Measurements from ENCODE around the gene FTSJ1. TPM values are rescaled to one million over a fixed set of nuclear protein-coding genes. Genes with fewer than 3 reads are reported as not detected.

The FTSJ1 gene
- total RNA-seq, 1 experiment from 2014 or later, result 49.4 TPM

- Histone ChIP-seq H3K14ac (ENCODE audit: insufficient read depth, low read length) (no peak overlapping the region), H3K4me1 (ENCODE audit: insufficient read depth, low read length) (no peaks in the 10 kb centered on the region), H2BK12ac (ENCODE audit: insufficient read length, low read depth, low read length) (no peak overlapping the region), H3K4ac (ENCODE audit: low read depth, low read length) (no peak overlapping the region), H3T11ph (ENCODE audit: low read length) (no peak overlapping the region), H2BK120ac (ENCODE audit: low read depth, low read length, poor library complexity, severe bottlenecking) (no peak overlapping the region), H2BK15ac (ENCODE audit: low read depth, low read length) (no peak overlapping the region), H3K79me1 (ENCODE audit: insufficient read depth, low read depth, low read length, poor library complexity, severe bottlenecking) (no peaks in the 10 kb centered on the region), H3K23ac (ENCODE audit: insufficient read length, low read depth, low read length) (no peak overlapping the region), H3K27me3 (ENCODE audit: insufficient read depth, low read length) (no peaks in the 10 kb centered on the region), H3K27ac (ENCODE audit: insufficient read length, low read depth, low read length) (no peak overlapping the region), H4K5ac (ENCODE audit: insufficient read length, low read depth, low read length) (no peak overlapping the region), H2BK5ac (ENCODE audit: insufficient read length, low read length) (no peak overlapping the region), H3K23me2 (ENCODE audit: insufficient read length, low read depth, low read length, poor library complexity, severe bottlenecking) (peaks cover 5% of the 10 kb centered on the region), H3K79me2 (ENCODE audit: insufficient read depth, low read length) (no peaks in the 10 kb centered on the region), H4K20me1 (ENCODE audit: control insufficient read depth, insufficient read depth, insufficient read length) (no peaks in the 10 kb centered on the region), H3K4me2 (ENCODE audit: insufficient read depth, insufficient read length, low read length) (no peak overlapping the region), H3K9me3 (ENCODE audit: control insufficient read depth, low read depth, low read length) (peaks cover 26% of the 10 kb centered on the region), H4K91ac (ENCODE audit: insufficient read length, low read depth, low read length) (no peak overlapping the region), H2BK20ac (ENCODE audit: low read depth, low read length, poor library complexity, severe bottlenecking) (no peak overlapping the region), H2AK5ac (ENCODE audit: insufficient read length, low read length) (no peak overlapping the region), H3K56ac (ENCODE audit: insufficient read length, low read depth, low read length) (no peak overlapping the region), H4K8ac (replicated peaks; ENCODE audit: insufficient read length, low read depth, low read length) (no peak overlapping the region), H3K9ac (ENCODE audit: extremely low read depth, insufficient read length, low read length) (no peak overlapping the region), H3K18ac (ENCODE audit: insufficient read length, low read depth, low read length) (no peak overlapping the region), H2AFZ (ENCODE audit: low read length) (no peak overlapping the region)
- no peak overlapping the region for H3K4me3 Mint-ChIP-seq
- H3K9me3 Mint-ChIP-seq, result peaks cover 67 to 69% of the 10 kb centered on the region in 2 experiments
- peaks cover 3 to 8% of the 10 kb centered on the region in 2 experiments; a peak in 3 of 4 replicates for H3K4me1 Mint-ChIP-seq
- no peak for DNase-seq
- H3K27me3 Mint-ChIP-seq (ENCODE audit: low read depth), result peaks cover 4% of the 10 kb centered on the region; the same call in 1 of the 2 replicates
- peaks cover 0 to 9% (median 5%) of the 10 kb centered on the region in 3 experiments; a peak in 5 of 7 replicates for H3K36me3 Mint-ChIP-seq (ENCODE audit: insufficient read depth in 1 of 3, low read depth in 3 of 3)
- TF ChIP-seq, protein P1, sequence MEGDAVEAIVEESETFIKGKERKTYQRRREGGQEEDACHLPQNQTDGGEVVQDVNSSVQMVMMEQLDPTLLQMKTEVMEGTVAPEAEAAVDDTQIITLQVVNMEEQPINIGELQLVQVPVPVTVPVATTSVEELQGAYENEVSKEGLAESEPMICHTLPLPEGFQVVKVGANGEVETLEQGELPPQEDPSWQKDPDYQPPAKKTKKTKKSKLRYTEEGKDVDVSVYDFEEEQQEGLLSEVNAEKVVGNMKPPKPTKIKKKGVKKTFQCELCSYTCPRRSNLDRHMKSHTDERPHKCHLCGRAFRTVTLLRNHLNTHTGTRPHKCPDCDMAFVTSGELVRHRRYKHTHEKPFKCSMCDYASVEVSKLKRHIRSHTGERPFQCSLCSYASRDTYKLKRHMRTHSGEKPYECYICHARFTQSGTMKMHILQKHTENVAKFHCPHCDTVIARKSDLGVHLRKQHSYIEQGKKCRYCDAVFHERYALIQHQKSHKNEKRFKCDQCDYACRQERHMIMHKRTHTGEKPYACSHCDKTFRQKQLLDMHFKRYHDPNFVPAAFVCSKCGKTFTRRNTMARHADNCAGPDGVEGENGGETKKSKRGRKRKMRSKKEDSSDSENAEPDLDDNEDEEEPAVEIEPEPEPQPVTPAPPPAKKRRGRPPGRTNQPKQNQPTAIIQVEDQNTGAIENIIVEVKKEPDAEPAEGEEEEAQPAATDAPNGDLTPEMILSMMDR (conservative IDR thresholded peaks at IDR 0.05), result no peak
- no CpG with 5 or more reads among the region's 5 CpGs for WGBS (ENCODE audit: extremely low coverage, insufficient read length, low lambda C conversion rate)
- H3K27ac Mint-ChIP-seq, result no peak overlapping the region
Observed at GRCh38 chrX:48505481-48505880, 29.5 kb downstream of the FTSJ1 start.

All from H9 (cell line).